Thymus (tissue), 11 donors: ENCODE results near the gene HOXA3. TPM values are rescaled to one million over a fixed set of nuclear protein-coding genes. Genes with fewer than 3 reads are reported as not detected.

ENCODE experiments used
- DNase-seq, 9 donors: peaks; one replicate each; pipeline ENCODE4 v3.0.0-alpha.2; 2013; ENCODE audit warnings: low spot score in 9 of 9, low read depth in 6 of 9, missing footprints in 1 of 9
- H3K27ac ChIP-seq, 2 donors: one replicate each; pipeline ENCODE4 v1.5.1; 2013; ENCODE audit warnings: control low read depth in 1 of 2, low read depth in 1 of 2, low read length in 1 of 2, mild to moderate bottlenecking in 1 of 2, moderate library complexity in 1 of 2
- H3K27me3 ChIP-seq, 2 donors: one replicate each; pipeline ENCODE4 v1.5.1; 2013; ENCODE audit warnings: low read length in 1 of 2; ENCODE audit not compliant: control insufficient read depth in 2 of 2, insufficient read depth in 1 of 2
- H3K36me3 ChIP-seq, 2 donors: one replicate each; pipeline ENCODE4 v1.5.1; 2013; ENCODE audit warnings: low read length in 1 of 2, mild to moderate bottlenecking in 1 of 2, moderate library complexity in 1 of 2; ENCODE audit not compliant: control insufficient read depth in 2 of 2, insufficient read depth in 2 of 2
- H3K4me1 ChIP-seq, 2 donors: one replicate each; pipeline ENCODE4 v1.5.1; 2013; ENCODE audit warnings: low read length in 2 of 2; ENCODE audit not compliant: control insufficient read depth in 2 of 2, insufficient read depth in 2 of 2
- H3K4me3 ChIP-seq, 2 donors: one replicate each; pipeline ENCODE4 v1.5.1; 2013; ENCODE audit warnings: low read length in 2 of 2, control low read depth in 1 of 2, mild to moderate bottlenecking in 1 of 2
- H3K9me3 ChIP-seq, 2 donors: one replicate each; pipeline ENCODE4 v1.5.1; 2013; ENCODE audit warnings: low read length in 1 of 2, mild to moderate bottlenecking in 1 of 2; ENCODE audit not compliant: control insufficient read depth in 2 of 2, insufficient read depth in 1 of 2
- whole genome bisulfite sequencing: extraction: QIAGEN DNeasy Blood & Tissue Kit; methylation state at CpG from one replicate; pipeline ENCODE4 v1.1.7; 2013; 5-methylcytosine and 5-hydroxymethylcytosine counted together
- polyA plus RNA-seq: library from polyadenylated mRNA; stranded (reverse); fragments of 200-250 nt; gene quantifications from one replicate; pipeline ENCODE4 v1.2.3, GENCODE V29; 2013
- total RNA-seq: library from RNA; stranded (reverse); fragments of 120-200 nt; gene quantifications from one replicate; pipeline ENCODE4 v1.2.4, GENCODE V29; 2013
- donor health status: healthy.

HOXA3 gene
- total and polyA plus RNA-seq, 2 donors: 0.80 to 5.5 TPM

DNA sequence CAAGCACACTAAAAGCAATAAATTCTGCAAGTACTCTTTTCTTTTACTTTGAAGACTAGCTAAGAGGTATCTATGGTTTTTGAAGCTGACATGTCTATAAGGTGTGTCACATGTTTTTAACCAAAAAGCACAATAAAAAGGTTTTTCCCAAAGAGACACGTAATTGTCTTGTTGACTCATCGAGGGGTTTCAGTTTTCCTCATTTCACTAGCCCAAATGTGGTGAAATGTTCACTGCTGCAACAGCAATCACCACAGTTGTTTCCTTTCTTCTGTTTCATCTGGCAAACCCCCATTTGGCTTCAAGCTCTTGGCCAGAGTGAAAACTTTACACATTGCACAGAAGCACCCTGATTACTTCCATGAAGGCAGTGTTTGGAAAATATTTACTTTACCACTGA, 18.0 kb downstream of the HOXA3 start:
- Histone ChIP-seq H3K4me3 (no peak overlapping the region), H3K4me1 (peaks cover 5 to 17% of the 10 kb centered on the region in 2 donors), H3K36me3 (no peaks in the 10 kb centered on the region), H3K27me3 (peaks cover 13 to 65% of the 10 kb centered on the region in 2 donors), H3K9me3 (peaks cover 0 to 6% of the 10 kb centered on the region in 2 donors), H3K27ac (no peak overlapping the region)
- WGBS: 26% methylated on average over 2 of the region's 2 CpGs
- DNase-seq: no peak

DNA sequence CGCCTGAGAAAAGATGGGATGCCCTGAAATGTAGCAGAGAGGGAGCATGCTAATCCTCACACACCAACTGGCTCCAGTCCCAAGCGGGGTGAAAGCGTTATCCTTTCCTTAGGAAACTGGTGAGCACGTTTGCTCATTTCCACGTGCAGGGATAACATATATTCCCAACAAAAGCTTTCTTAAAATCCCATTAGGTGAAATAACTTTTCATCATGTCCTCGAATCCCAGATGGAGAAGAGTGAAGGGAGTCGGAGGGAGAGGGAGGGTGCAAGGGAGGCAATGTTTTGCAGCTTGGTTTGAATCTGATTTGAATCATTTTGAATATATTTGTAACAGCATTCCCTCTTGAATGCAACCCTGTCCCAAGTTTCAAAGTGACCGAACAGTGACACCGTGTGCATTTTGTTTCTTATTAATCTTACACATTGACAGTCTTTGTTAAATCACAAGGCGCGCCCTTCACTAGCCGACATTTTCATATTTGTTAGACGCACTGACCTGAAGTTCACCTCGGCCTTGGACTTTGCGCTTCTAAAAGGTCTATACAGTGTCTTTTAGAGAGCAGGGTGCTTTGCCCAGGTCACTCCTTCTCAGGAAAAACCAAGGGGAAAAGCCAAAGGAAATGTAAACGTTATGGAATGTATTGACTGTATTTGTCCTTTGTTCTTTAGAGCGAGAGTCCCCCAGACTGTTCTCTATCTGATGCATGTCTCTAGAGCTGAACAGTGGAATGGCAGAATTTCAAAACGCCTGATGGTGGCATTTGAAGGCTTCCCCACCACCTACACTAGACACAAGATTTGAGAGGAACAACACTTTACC, 18.8 kb downstream of the HOXA3 start:
- Histone ChIP-seq H3K27ac (no peak overlapping the region), H3K36me3 (no peaks in the 10 kb centered on the region), H3K9me3 (peaks cover 0 to 7% of the 10 kb centered on the region in 2 donors), H3K4me3 (no peak overlapping the region), H3K4me1 (peaks cover 5 to 17% of the 10 kb centered on the region in 2 donors), H3K27me3 (peaks cover 12 to 63% of the 10 kb centered on the region in 2 donors)
- WGBS: 93% methylated on average over 18 of the region's 18 CpGs
- no peak for DNase-seq

DNA sequence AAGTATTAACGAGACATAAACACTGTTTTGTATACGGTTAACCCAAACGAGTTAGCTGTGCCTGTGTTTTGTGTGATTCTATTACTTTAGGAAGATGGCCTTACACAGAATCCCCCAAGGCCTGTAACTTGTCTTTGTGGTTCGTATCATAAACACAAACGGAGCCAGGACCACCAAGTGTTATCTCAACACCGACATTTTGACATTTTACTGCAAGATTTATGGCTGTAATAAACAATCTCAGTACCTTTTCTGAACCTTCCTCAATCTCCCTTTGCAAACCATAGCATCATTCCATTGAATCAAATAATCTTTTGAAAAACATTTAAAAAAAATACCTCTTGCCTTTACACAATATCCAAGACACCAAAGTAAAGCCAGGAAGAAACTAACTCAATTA, 19.4 kb downstream of the HOXA3 start:
- 87% methylated on average over 6 of the region's 6 CpGs for WGBS
- Histone ChIP-seq H3K27me3 (peaks cover 8 to 60% of the 10 kb centered on the region in 2 donors), H3K4me3 (no peak overlapping the region), H3K27ac (no peak overlapping the region), H3K9me3 (peaks cover 0 to 7% of the 10 kb centered on the region in 2 donors), H3K4me1 (peaks cover 5 to 17% of the 10 kb centered on the region in 2 donors), H3K36me3 (no peaks in the 10 kb centered on the region)
- no peak for DNase-seq

DNA sequence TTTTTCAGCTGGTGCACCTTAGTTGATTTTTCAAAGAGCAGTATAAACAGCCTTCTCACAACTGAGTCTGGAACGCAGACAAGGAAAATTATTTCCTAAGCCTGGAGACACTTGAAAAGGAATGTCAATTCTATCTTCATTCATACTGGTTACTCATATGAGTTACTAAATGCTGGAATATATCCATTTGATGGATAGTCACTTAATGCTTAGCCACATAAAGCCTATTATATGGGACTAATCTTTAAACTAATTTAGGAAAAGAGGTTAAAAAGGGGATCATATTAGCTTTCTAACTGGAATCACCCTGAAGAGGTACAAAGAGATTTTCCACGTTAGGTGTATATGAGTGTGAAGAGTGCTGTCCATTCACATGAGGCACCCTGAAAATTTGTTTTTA, 20.2 kb downstream of the HOXA3 start:
- Histone ChIP-seq H3K9me3 (peaks cover 0 to 7% of the 10 kb centered on the region in 2 donors), H3K4me1 (peaks cover 5 to 17% of the 10 kb centered on the region in 2 donors), H3K27ac (no peak overlapping the region), H3K4me3 (no peak overlapping the region), H3K27me3 (peaks cover 6 to 54% of the 10 kb centered on the region in 2 donors), H3K36me3 (no peaks in the 10 kb centered on the region)
- no peak for DNase-seq
- WGBS: 95% methylated on average over 2 of the region's 2 CpGs

DNA sequence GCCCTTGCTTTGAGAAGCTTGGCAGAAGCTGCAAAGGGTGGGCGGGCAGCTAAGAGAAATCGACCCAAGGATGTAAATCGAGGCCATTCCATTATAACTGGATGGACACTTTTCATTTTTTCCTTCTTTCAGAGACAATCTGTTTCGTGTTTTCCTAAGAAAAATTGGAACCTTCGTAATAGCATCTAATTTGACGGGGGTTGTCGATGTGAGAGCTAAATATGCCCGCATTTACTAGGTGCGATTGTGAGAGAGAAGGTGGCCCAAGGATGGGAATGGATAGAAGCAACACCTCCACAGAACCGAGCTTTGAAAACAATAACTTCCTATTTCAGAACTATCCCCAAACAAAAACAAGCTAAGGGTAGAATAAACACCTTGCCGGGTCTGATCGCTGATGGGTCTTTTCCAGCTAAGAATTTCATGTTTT, 21.0 kb downstream of the HOXA3 start:
- Histone ChIP-seq H3K4me1 (peaks cover 5 to 16% of the 10 kb centered on the region in 2 donors), H3K9me3 (peaks cover 0 to 7% of the 10 kb centered on the region in 2 donors), H3K27me3 (peaks cover 2 to 46% of the 10 kb centered on the region in 2 donors), H3K27ac (no peak overlapping the region), H3K4me3 (peak overlapping the region; percentile 60 to 88), H3K36me3 (no peaks in the 10 kb centered on the region)
- DNase-seq: no peak
- whole genome bisulfite sequencing: 76% methylated on average over 12 of the region's 12 CpGs

DNA sequence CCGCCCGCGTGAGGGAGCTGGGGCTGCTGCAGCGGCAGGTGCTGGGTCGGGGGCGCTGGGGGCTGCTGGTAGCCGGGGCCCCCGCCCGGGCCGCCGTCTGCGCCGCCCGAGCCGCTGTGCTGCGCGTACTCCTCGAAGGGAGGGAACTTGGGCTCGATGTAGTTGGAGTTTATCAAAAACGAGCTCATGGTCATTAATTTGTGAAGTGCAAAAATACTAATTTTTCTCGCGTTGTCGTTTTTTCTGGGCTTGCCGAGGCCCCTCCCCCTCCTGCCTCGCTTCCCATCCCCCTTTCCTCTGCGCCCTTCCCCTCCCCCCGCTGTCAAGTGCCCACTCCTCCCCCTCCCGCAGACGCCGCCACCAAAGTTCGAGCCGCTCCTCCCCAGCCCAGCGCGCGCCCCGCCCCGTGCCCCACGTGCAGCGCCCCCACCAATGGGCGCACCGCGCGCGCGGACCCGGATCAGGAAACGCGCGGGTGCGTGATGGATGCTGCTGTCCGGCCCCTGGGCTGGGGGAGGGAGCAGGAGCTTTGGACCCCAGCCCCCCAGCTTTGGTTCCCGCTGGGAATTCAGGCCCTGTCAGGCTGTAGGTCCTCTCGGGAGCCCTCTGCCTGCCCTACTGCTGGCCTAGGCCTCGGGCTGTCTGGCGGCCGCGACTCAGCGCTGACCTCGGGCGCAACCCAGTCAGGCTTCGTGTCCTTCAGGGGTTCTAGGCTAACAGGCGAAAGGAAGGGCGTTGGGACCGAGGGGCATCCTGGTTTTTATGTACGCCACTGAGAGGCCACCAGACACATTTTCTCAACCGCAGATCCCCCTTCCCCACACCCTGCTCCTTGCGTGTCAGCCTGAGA, 21.6 kb downstream of the HOXA3 start, which contains the start of gene HOXA4:
Gene HOXA4 (minus strand): TSS at position 218 of the 850 bp plus-strand sequence. CDS start 24 bp downstream, at position 194.
- DNase-seq: peak; percentile 49 to 95 (median 87)
- 38% methylated on average over 67 of the region's 67 CpGs for WGBS
- Histone ChIP-seq H3K36me3 (no peaks in the 10 kb centered on the region), H3K27ac (peak within 1 kb of the TSS; percentile 56 to 76), H3K9me3 (peaks cover 0 to 7% of the 10 kb centered on the region in 2 donors), H3K4me1 (peaks cover 4 to 10% of the 10 kb centered on the region in 2 donors), H3K27me3 (peaks cover 2 to 40% of the 10 kb centered on the region in 2 donors), H3K4me3 (peak within 1 kb of the TSS; percentile 60 to 88)

DNA sequence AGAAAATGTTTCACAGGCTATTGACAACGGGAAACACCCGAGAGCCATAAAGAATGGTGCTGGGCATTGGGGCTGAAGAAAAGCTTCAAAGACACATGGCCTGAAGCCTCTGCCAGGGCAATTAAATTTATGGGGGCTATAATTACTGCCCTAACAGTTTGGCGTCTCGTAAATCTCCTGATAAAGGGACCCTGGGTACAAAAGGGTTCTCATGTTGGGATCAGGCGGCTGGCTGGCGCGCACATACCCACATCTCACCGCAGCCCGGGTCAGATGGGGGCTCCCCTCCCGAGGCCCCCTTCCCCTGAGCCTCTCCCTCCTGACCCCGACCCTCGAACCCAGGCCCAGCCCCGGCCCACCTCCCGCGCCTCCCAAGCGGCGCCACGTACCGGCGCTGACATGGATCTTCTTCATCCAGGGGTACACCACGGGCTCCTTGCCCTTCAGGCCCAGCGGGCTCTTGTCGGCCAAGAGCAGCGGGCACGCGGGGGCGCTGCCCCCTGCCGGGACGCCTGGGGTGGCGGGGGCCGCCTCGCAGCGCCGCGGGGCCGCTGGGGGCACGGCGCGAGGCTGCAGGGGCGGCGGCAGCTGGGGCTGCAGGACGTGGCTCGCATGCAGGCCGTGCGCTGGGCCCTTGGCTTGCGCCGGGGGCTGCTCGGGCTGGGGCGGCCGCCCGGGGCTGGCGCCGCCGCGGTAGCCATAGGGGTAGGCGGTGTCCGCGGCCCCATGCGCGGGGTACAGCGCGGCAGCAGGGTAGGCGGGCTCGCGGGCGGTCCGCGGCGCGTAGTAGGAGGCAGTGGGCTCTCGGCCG, 22.4 kb downstream of the HOXA3 start:
- H3K4me1 ChIP-seq: peaks cover 0 to 12% of the 10 kb centered on the region in 2 donors
- H3K4me3 ChIP-seq: peak overlapping the region; percentile 60 to 88
- H3K9me3 ChIP-seq: peaks cover 0 to 7% of the 10 kb centered on the region in 2 donors
- H3K36me3 ChIP-seq: no peaks in the 10 kb centered on the region
- peak in 3 of 9 donors; percentile 39 to 56 (median 47) for DNase-seq
- peak overlapping the region in 1 of 2 donors; percentile 72 for H3K27ac ChIP-seq
- WGBS: 74% methylated on average over 72 of the region's 72 CpGs
- H3K27me3 ChIP-seq: peaks cover 2 to 42% of the 10 kb centered on the region in 2 donors
